DOHH2 (cell line): Measurements from ENCODE around the gene ITGB7.

Experiments
- H3F3A ChIP-seq: fragments of 200-600 bp; sonication (generic), shearing (Covaris generic); 2 replicates; pipeline ENCODE4 v1.6.0; 2016; ENCODE audit warnings: antibody characterized with exemption, mild to moderate bottlenecking; ENCODE audit not compliant: control insufficient read depth, insufficient read depth
- H3K27ac ChIP-seq: fragments of 200-600 bp; sonication (generic); 2 replicates; pipeline ENCODE4 v1.5.1; 2014; ENCODE audit warnings: low read depth, mild to moderate bottlenecking, low read length, moderate library complexity
- H3K27me3 ChIP-seq: fragments of 200-600 bp; sonication (generic); 2 replicates; pipeline ENCODE4 v1.6.1; 2014; ENCODE audit warnings: mild to moderate bottlenecking, low read length, mixed read lengths; ENCODE audit not compliant: control insufficient read depth
- H3K36me3 ChIP-seq: fragments of 200-600 bp; sonication (generic); 2 replicates; pipeline ENCODE4 v1.6.1; 2014; ENCODE audit warnings: mild to moderate bottlenecking, low read length, moderate library complexity, mixed read lengths; ENCODE audit not compliant: control insufficient read depth
- H3K4me1 ChIP-seq: fragments of 200-600 bp; sonication (generic); 2 replicates; pipeline ENCODE4 v1.6.1; 2014; ENCODE audit warnings: mild to moderate bottlenecking, low read length, mixed read lengths; ENCODE audit not compliant: control insufficient read depth
- H3K4me2 ChIP-seq: fragments of 200-600 bp; sonication (generic); 2 replicates; pipeline ENCODE4 v1.6.0; 2014; ENCODE audit warnings: mild to moderate bottlenecking, low read length, moderate library complexity
- H3K4me3 ChIP-seq: fragments of 200-600 bp; sonication (generic); 2 replicates; pipeline ENCODE4 v1.5.1; 2014; ENCODE audit warnings: mild to moderate bottlenecking, low read length, mixed read lengths
- H3K79me2 ChIP-seq: fragments of 200-600 bp; sonication (generic); 2 replicates; pipeline ENCODE4 v1.6.1; 2014; ENCODE audit warnings: mild to moderate bottlenecking, low read length, mixed read lengths; ENCODE audit not compliant: control insufficient read depth
- H3K9me2 ChIP-seq: fragments of 200-600 bp; sonication (generic); replicated peaks from 2 replicates; pipeline ENCODE4 v1.6.1; 2014; ENCODE audit warnings: mild to moderate bottlenecking, low read length, mixed read lengths; ENCODE audit not compliant: control insufficient read depth
- H3K9me3 ChIP-seq: fragments of 200-600 bp; sonication (generic); 2 replicates; pipeline ENCODE4 v1.6.1; 2014; ENCODE audit warnings: antibody characterized with exemption, low read length, mixed read lengths; ENCODE audit not compliant: control insufficient read depth, insufficient read depth
- H4K20me1 ChIP-seq: fragments of 200-600 bp; sonication (generic); 2 replicates; pipeline ENCODE4 v1.6.0; 2014; ENCODE audit warnings: low read depth, mild to moderate bottlenecking, antibody characterized with exemption, low read length, moderate library complexity; ENCODE audit not compliant: control insufficient read depth, insufficient read depth
- EZH2phosphoT487 ChIP-seq: fragments of 200-600 bp; sonication (generic); IDR thresholded peaks from 2 replicates; pipeline ENCODE4 v1.6.1; 2017; ENCODE audit warnings: borderline replicate concordance, mild to moderate bottlenecking, antibody characterized with exemption, low read length, moderate library complexity, mixed read lengths
- TF ChIP-seq, protein P1 (sequence below): fragments of 200-600 bp; sonication (generic); IDR thresholded peaks from one replicate; pipeline ENCODE4 v1.5.1; 2014; ENCODE audit warnings: antibody characterized with exemption, mild to moderate bottlenecking, low read depth, low read length; ENCODE audit not compliant: poor library complexity, severe bottlenecking

ITGB7 gene

DNA sequence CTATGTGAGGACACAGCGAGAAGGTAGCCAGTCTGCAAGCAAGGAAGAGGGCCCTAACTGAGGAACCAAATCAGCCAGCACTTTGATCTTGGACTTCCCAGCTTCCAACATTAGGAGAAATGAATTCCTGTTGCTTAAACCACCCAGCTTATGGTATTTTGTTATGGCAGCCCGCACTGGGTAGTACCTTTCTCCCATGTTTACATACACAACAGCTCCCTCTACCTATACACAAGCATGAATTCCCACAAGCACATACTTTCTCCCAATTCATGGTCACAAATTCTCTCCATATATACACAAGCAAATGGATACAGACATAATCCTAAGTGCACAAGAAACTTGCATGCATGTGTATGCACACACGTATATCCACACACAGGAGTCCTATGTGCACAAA lies 7.4 kb downstream of the ITGB7 start:
- TF ChIP-seq EZH2phosphoT487: no peak
- TF ChIP-seq, protein P1, sequence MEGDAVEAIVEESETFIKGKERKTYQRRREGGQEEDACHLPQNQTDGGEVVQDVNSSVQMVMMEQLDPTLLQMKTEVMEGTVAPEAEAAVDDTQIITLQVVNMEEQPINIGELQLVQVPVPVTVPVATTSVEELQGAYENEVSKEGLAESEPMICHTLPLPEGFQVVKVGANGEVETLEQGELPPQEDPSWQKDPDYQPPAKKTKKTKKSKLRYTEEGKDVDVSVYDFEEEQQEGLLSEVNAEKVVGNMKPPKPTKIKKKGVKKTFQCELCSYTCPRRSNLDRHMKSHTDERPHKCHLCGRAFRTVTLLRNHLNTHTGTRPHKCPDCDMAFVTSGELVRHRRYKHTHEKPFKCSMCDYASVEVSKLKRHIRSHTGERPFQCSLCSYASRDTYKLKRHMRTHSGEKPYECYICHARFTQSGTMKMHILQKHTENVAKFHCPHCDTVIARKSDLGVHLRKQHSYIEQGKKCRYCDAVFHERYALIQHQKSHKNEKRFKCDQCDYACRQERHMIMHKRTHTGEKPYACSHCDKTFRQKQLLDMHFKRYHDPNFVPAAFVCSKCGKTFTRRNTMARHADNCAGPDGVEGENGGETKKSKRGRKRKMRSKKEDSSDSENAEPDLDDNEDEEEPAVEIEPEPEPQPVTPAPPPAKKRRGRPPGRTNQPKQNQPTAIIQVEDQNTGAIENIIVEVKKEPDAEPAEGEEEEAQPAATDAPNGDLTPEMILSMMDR: peak; percentile 32
- Histone ChIP-seq H3K4me1 (peaks cover 79% of the 10 kb centered on the region), H3K9me3 (no peaks in the 10 kb centered on the region), H3K4me2 (peak overlapping the region; percentile 77), H4K20me1 (no peaks in the 10 kb centered on the region), H3F3A (peaks cover 22% of the 10 kb centered on the region), H3K79me2 (peaks cover 23% of the 10 kb centered on the region), H3K9me2 (no peaks in the 10 kb centered on the region), H3K27me3 (no peaks in the 10 kb centered on the region), H3K36me3 (peaks cover 24% of the 10 kb centered on the region), H3K4me3 (peak overlapping the region; percentile 62), H3K27ac (peak overlapping the region; percentile 94)

DNA sequence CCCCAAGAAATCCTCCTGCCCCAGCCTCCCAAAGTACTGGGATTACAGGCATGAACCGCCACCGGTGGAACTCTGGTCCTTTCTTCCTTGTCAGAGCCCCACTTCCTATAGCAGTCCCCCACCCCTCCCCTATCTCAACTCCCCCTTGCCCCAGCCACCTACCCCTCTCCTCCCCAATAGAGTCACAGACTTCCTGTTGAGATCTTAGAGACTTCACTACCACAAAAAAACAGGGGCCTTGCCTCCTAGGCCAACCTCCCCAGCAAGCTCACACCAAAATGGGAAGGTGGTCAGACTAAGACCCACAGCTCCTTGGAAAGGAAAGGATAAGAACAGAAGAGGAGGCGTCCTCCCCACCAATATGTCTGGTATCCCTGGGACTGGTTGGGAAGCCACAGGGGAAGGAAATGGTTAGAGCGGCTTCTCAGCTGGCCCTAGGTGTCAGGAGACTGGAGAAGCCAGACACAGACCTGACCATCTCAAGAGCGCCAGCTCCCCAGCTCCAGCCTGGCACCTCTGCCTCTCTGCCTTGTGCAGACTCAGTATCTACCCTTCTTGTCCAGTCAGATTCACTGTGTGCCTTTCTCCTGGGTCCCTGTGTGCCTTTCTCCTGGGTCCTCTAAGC lies 8.5 kb downstream of the ITGB7 start:
- no peaks in the 10 kb centered on the region for H4K20me1 ChIP-seq
- H3K36me3 ChIP-seq: peaks cover 26% of the 10 kb centered on the region
- TF ChIP-seq, protein P1: no peak
- H3K9me3 ChIP-seq: no peaks in the 10 kb centered on the region
- peaks cover 13% of the 10 kb centered on the region for H3K79me2 ChIP-seq
- peak overlapping the region; percentile 48 for H3K4me3 ChIP-seq
- peaks cover 22% of the 10 kb centered on the region for H3F3A ChIP-seq
- peak overlapping the region; percentile 94 for H3K27ac ChIP-seq
- no peaks in the 10 kb centered on the region for H3K27me3 ChIP-seq
- peaks cover 68% of the 10 kb centered on the region for H3K4me1 ChIP-seq
- H3K4me2 ChIP-seq: peak overlapping the region; percentile 77
- H3K9me2 ChIP-seq: no peaks in the 10 kb centered on the region

DNA sequence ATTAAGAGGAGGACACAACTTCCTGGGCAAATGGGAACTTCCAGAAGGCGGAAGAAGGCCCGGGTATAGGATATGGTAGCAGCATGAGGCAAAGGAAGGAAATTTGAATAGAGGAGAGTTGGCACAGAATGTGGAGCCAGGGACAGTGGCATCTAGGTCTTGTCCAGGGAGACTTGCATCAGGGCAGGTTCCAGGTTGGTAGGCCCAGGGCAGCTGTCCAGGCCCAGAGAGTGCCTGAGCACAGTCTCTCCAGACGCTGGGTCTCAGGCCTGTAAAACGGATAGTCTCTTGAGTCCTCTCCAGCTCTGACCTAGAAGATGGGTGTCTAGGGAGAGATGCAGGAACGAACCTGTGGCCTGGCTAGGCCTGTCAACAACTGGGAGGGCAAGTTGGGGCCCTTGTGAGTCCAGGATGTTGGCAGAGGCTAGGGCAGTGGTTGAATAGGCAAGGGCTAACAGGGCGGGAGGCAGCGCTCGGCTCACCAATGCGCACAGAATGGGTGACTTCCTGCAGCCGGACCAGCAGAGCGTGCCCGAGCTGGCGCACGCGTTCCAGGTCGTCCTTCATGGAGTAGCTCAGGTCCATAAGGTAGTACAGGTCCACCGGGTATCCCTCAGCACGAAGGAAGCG lies 9.9 kb downstream of the ITGB7 start:
- Histone ChIP-seq H3K9me3 (no peaks in the 10 kb centered on the region), H3K4me3 (peak overlapping the region; percentile 48), H4K20me1 (no peaks in the 10 kb centered on the region), H3K4me1 (peaks cover 54% of the 10 kb centered on the region), H3K27ac (peak overlapping the region; percentile 94; the same call in 1 of the 2 replicates), H3K4me2 (peak overlapping the region; percentile 77), H3K79me2 (no peaks in the 10 kb centered on the region), H3F3A (peaks cover 22% of the 10 kb centered on the region), H3K27me3 (no peaks in the 10 kb centered on the region), H3K9me2 (no peaks in the 10 kb centered on the region), H3K36me3 (peaks cover 40% of the 10 kb centered on the region)
- TF ChIP-seq, protein P1: no peak
- no peak for TF ChIP-seq EZH2phosphoT487
